Esophagus (tissue), 2 donors: Measurements from ENCODE around the gene UROC1. TPM values are rescaled to one million over a fixed set of nuclear protein-coding genes. Genes with fewer than 3 reads are reported as not detected.

Experiments used
- H3K27ac ChIP-seq, 2 donors: one replicate each; pipeline ENCODE4 v1.5.1; 2013; ENCODE audit warnings: low read depth in 2 of 2, mild to moderate bottlenecking in 2 of 2, inconsistent platforms in 1 of 2, low read length in 1 of 2, moderate library complexity in 1 of 2
- H3K27me3 ChIP-seq, 2 donors: one replicate each; pipeline ENCODE4 v1.6.1; 2013; ENCODE audit warnings: low read length in 2 of 2, control low read depth in 1 of 2, mild to moderate bottlenecking in 1 of 2; ENCODE audit not compliant: insufficient read depth in 2 of 2, control insufficient read depth in 1 of 2
- H3K36me3 ChIP-seq, 2 donors: one replicate each; pipeline ENCODE4 v1.6.1; 2013; ENCODE audit warnings: low read length in 1 of 2; ENCODE audit not compliant: control insufficient read depth in 2 of 2, insufficient read depth in 2 of 2
- H3K4me1 ChIP-seq, 2 donors: one replicate each; pipeline ENCODE4 v1.6.1; 2013; ENCODE audit warnings: low read length in 1 of 2; ENCODE audit not compliant: control insufficient read depth in 2 of 2, insufficient read depth in 2 of 2
- H3K4me3 ChIP-seq, 2 donors: one replicate each; pipeline ENCODE4 v1.5.1; 2013; ENCODE audit warnings: low read length in 2 of 2, mild to moderate bottlenecking in 2 of 2, low read depth in 1 of 2, moderate library complexity in 1 of 2
- H3K9me3 ChIP-seq, 2 donors: one replicate each; pipeline ENCODE4 v1.6.1; 2013; ENCODE audit warnings: mild to moderate bottlenecking in 2 of 2, low read depth in 1 of 2, low read length in 1 of 2, moderate library complexity in 1 of 2; ENCODE audit not compliant: control insufficient read depth in 2 of 2, insufficient read depth in 1 of 2
- WGBS, 2 donors: extraction: QIAGEN DNeasy Blood & Tissue Kit; methylation state at CpG; one replicate each; pipeline ENCODE4 v1.1.7; 2013; 5-methylcytosine and 5-hydroxymethylcytosine counted together
- polyA plus RNA-seq, 2 donors: library from polyadenylated mRNA; stranded (reverse); fragments of 200-250 nt; gene quantifications; one replicate each; pipeline ENCODE4 v1.2.3, GENCODE V29; 2013
- donor health status: healthy with polysubstance abuse.
- donor health status: Bipolar disorder and iron deficiency.

The UROC1 gene
- polyA plus RNA-seq, 2 donors = not detected

GRCh38 chr3:126459111-126459762 is 58.3 kb downstream of the UROC1 start:
- Histone ChIP-seq H3K9me3 (no peaks in the 10 kb centered on the region), H3K4me1 (no peaks in the 10 kb centered on the region), H3K4me3 (no peak overlapping the region), H3K27me3 (no peaks in the 10 kb centered on the region), H3K27ac (no peak overlapping the region), H3K36me3 (peaks cover 25 to 45% of the 10 kb centered on the region in 2 donors)
- WGBS, 2 donors = 78 to 84% methylated on average over 7 of the region's 7 CpGs

- WGBS, 2 donors = 86 to 94% methylated on average over 12 of the region's 12 CpGs
- Histone ChIP-seq H3K27ac (no peak overlapping the region), H3K9me3 (no peaks in the 10 kb centered on the region), H3K4me3 (no peak overlapping the region), H3K4me1 (no peaks in the 10 kb centered on the region), H3K27me3 (no peaks in the 10 kb centered on the region), H3K36me3 (peaks cover 19 to 41% of the 10 kb centered on the region in 2 donors)
These were observed 60.7 kb downstream of the UROC1 start for GRCh38 chr3:126456766-126457388.

GRCh38 chr3:126456211-126456610 is 61.4 kb downstream of the UROC1 start:
- Histone ChIP-seq H3K27ac (no peak overlapping the region), H3K36me3 (peaks cover 16 to 39% of the 10 kb centered on the region in 2 donors), H3K9me3 (no peaks in the 10 kb centered on the region), H3K27me3 (no peaks in the 10 kb centered on the region), H3K4me1 (no peaks in the 10 kb centered on the region), H3K4me3 (no peak overlapping the region)
- WGBS, 2 donors = 71 to 88% methylated on average over 4 of the region's 4 CpGs

DNA sequence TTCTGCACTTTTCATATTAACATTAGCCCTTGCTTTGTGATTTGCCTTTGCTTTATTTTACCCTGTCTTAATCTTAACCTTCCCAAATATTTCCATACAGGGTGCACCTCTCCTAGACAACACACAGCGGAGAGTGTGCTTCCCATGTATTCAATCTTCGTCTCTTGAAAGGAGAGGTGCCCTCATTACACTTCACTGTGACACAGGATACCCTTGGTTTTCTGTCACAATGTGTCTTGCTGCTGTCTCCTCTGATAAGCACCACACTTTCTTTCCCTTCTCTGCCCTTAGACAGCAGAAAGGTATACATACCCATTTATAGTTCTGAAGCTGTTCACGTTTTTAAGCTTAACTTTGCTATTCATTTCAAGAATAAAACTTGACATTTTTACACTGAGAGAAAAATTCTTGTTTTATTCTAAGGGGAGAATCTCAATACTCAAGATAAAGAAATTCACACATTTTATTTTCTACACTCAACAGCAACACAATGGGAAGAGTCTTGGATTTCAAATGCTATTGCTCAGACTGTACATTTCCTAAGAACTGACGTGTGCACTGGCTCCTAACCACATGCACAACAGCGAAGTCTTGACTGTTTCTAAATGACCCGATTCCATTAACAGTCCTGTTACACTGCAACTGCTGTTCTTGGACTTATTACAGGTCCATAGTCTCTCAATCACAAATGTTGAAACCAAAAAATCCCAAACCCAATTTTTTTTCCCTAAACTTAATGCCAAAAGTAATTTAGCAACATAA is 63.0 kb downstream of the UROC1 start:
- WGBS, 2 donors = 86 to 94% methylated on average over 6 of the region's 6 CpGs

DNA sequence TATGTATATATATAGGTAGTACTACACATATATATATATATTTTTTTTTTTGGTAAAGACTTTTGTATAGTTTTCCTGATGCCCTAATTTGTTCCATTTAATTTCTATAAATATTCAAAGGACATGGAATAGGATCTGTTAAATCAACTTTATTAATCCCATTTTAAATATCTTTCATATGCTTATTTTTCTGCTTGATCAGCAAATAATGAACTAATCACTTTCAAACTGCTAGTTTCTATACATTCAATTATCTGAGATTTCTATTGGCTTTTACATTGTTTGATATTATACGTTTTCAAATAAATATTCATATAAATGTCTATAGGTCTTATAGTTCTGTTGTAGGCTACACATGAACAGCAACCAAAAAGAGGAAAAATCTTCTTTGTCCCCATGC is 63.5 kb downstream of the UROC1 start:
- Histone ChIP-seq H3K27ac (no peak overlapping the region), H3K4me1 (no peaks in the 10 kb centered on the region), H3K36me3 (peaks cover 6 to 38% of the 10 kb centered on the region in 2 donors), H3K9me3 (no peaks in the 10 kb centered on the region), H3K27me3 (no peaks in the 10 kb centered on the region), H3K4me3 (no peak overlapping the region)
- 78 to 82% methylated on average over 1 of the region's 1 CpG for WGBS, 2 donors

More for the DNA sequence above, 63.0 kb downstream of the UROC1 start:
- H3K4me1 ChIP-seq = no peaks in the 10 kb centered on the region
- no peak overlapping the region for H3K4me3 ChIP-seq
- H3K36me3 ChIP-seq = peaks cover 12 to 38% of the 10 kb centered on the region in 2 donors
- H3K27ac ChIP-seq = no peak overlapping the region
- no peaks in the 10 kb centered on the region for H3K27me3 ChIP-seq
- no peaks in the 10 kb centered on the region for H3K9me3 ChIP-seq

DNA sequence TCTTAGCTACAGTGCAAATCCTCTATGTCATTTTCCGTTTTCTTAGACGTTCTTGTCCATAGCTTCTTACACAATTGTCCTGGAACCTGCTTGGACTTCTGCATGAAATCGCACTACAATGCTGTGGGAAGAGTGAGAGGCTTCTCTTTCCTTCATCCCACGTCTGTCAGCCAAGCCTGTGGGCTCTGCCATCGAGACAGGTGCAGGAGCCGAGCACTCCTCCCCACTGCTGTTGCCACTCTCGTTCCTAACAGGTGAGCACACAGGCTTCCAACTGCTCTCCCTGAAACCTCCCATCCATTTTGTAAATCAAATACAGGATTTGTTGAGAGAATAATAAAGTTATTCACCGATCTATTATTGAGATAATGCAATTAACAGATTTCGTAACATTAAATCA is 65.4 kb downstream of the UROC1 start:
- H3K9me3 ChIP-seq = no peaks in the 10 kb centered on the region
- WGBS, 2 donors = 90% methylated on average over 9 of the region's 9 CpGs
- H3K4me1 ChIP-seq = peaks cover 2 to 3% of the 10 kb centered on the region in 2 donors
- H3K4me3 ChIP-seq = no peak overlapping the region
- peaks cover 8 to 49% of the 10 kb centered on the region in 2 donors for H3K36me3 ChIP-seq
- H3K27ac ChIP-seq = no peak overlapping the region
- no peaks in the 10 kb centered on the region for H3K27me3 ChIP-seq

DNA sequence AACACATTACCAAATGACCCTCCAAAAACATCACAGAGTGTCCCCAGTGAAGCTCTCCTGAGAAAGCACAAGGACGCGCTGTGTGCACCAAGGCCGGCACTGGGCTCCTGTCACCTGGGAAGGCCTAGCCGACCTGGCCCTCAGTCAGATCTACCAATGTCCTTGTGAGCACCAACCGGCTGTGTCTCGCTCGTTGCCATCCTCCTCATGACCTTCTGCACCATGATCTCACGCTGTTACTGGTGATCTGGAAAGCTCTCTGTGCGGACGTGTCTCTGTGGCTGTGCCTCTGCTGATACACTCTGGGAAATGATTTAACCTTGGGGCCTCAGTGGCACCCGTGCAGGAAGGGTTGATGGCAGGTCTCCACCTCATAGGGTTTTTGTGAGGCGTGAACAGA is 66.1 kb downstream of the UROC1 start:
- no peak overlapping the region for H3K4me3 ChIP-seq
- H3K27ac ChIP-seq = no peak overlapping the region
- H3K9me3 ChIP-seq = no peaks in the 10 kb centered on the region
- H3K4me1 ChIP-seq = peaks cover 2 to 3% of the 10 kb centered on the region in 2 donors
- no peaks in the 10 kb centered on the region for H3K27me3 ChIP-seq
- 85 to 92% methylated on average over 12 of the region's 12 CpGs for WGBS, 2 donors
- peaks cover 8 to 42% of the 10 kb centered on the region in 2 donors for H3K36me3 ChIP-seq

DNA sequence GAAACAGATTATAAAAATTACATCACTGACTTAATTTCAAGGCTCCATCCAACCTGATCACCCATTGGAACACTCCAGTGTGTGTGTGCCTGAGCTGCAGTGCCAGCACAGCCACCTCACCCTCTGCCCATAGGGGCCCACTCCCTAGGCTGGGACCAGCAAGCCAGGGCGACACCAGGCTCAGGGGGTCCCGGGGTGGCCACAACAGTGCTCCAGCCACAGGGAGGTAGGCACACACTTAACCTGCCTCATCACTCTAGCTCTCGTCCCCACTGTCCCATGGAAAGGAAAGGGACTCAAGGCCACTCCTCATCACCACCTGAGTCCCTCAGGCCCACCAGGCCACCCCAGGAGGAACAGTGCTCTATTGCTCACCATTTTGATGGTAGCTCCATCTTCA is 66.8 kb downstream of the UROC1 start:
- H3K4me3 ChIP-seq = no peak overlapping the region
- no peaks in the 10 kb centered on the region for H3K9me3 ChIP-seq
- H3K36me3 ChIP-seq = peaks cover 8 to 37% of the 10 kb centered on the region in 2 donors
- WGBS, 2 donors = 95 to 98% methylated on average over 3 of the region's 3 CpGs
- no peaks in the 10 kb centered on the region for H3K27me3 ChIP-seq
- no peak overlapping the region for H3K27ac ChIP-seq
- peaks cover 3 to 5% of the 10 kb centered on the region in 2 donors for H3K4me1 ChIP-seq

DNA sequence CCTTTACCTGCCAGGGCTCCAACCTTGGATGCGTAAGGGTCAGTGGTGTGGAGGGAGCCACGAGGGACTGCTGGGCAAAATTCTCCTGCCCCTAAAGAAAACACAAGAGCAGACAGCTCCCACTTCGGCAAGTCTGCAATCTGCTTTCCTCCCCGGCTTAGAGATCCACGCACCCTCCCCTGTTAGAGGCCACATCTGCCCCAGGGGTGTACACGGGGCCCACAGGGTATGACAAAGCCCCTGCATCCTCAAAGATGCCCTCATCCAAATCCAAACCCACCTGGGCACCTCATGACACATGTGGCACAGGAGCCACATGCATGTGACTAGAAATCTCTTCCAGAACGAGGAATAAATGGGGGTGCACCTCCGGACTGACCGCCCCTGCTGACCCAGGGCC is 67.4 kb downstream of the UROC1 start:
- H3K36me3 ChIP-seq = peaks cover 6 to 37% of the 10 kb centered on the region in 2 donors
- no peaks in the 10 kb centered on the region for H3K9me3 ChIP-seq
- H3K27me3 ChIP-seq = no peaks in the 10 kb centered on the region
- H3K4me1 ChIP-seq = peaks cover 3 to 5% of the 10 kb centered on the region in 2 donors
- H3K27ac ChIP-seq = no peak overlapping the region
- 80 to 81% methylated on average over 9 of the region's 9 CpGs for WGBS, 2 donors
- no peak overlapping the region for H3K4me3 ChIP-seq
